Activated T-helper 2 cell treated with anti-CD3 and anti-CD28 coated beads, Interferon-gamma antibody, Interleukin-2, Interleukin-4, amounts not matched to agents 10 μg/mL and 5 μg/mL and 100 μg/mL, durations not matched to agents 14 hours and 24 hours and 36 hours (primary cell): ENCODE data around the gene MAP2K6. TPM values are rescaled to one million over a fixed set of nuclear protein-coding genes. Genes with fewer than 3 reads are reported as not detected.

Experiments
- DNase-seq: peaks from one replicate; pipeline ENCODE4 v3.0.0; 2021; ENCODE audit warnings: low spot score
- H3K27ac Mint-ChIP-seq: one replicate; pipeline ENCODE4 v1.8.0; 2021; ENCODE audit warnings: mixed read lengths
- H3K27me3 Mint-ChIP-seq: one replicate; pipeline ENCODE4 v1.8.0; 2021; ENCODE audit warnings: low read depth, mixed read lengths
- H3K36me3 Mint-ChIP-seq: one replicate; pipeline ENCODE4 v1.8.0; 2021; ENCODE audit warnings: low read depth, mixed read lengths
- H3K4me1 Mint-ChIP-seq: one replicate; pipeline ENCODE4 v1.8.0; 2021; ENCODE audit warnings: low read depth, mixed read lengths
- H3K4me3 Mint-ChIP-seq: one replicate; pipeline ENCODE4 v1.8.0; 2021; ENCODE audit warnings: low read depth, mild to moderate bottlenecking, moderate library complexity, mixed read lengths
- H3K9me3 Mint-ChIP-seq: one replicate; pipeline ENCODE4 v1.8.0; 2021; ENCODE audit warnings: mixed read lengths
- intact Hi-C: fragments of 100-400 bp; cut with micrococcal nuclease; formaldehyde crosslinking; loops from one replicate; pipeline ENCODE4 v1.15.1; 2023
- total RNA-seq: library from RNA; stranded (reverse); gene quantifications from 2 replicates; pipeline ENCODE4 v1.2.3, GENCODE V29; 2022

Gene MAP2K6
- total RNA-seq, 1 donor from 2014 or later, result 3.1 TPM

- Mint-ChIP-seq H3K4me3 (no peak overlapping the region), H3K36me3 (peaks cover 8% of the 10 kb centered on the region), H3K4me1 (peaks cover 8% of the 10 kb centered on the region), H3K27ac (no peak overlapping the region), H3K9me3 (no peaks in the 10 kb centered on the region), H3K27me3 (no peaks in the 10 kb centered on the region)
- DNase-seq, result no peak
- intact Hi-C loops, result no loop called here
Measured at GRCh38 chr17:69540356-69540755, 125.9 kb downstream of the MAP2K6 start.

- DNase-seq, result no peak
- intact Hi-C loops, result no loop called here
- Mint-ChIP-seq H3K4me3 (no peak overlapping the region), H3K4me1 (no peaks in the 10 kb centered on the region), H3K27ac (no peak overlapping the region), H3K36me3 (no peaks in the 10 kb centered on the region), H3K9me3 (peaks cover 3% of the 10 kb centered on the region), H3K27me3 (no peaks in the 10 kb centered on the region)
Measured at GRCh38 chr17:69547230-69547629, 132.7 kb downstream of the MAP2K6 start.

- intact Hi-C loops, result no loop called here
- Mint-ChIP-seq H3K9me3 (peaks cover 3% of the 10 kb centered on the region), H3K36me3 (no peaks in the 10 kb centered on the region), H3K4me1 (no peaks in the 10 kb centered on the region), H3K27ac (no peak overlapping the region), H3K4me3 (no peak overlapping the region), H3K27me3 (no peaks in the 10 kb centered on the region)
- DNase-seq, result no peak
Measured at GRCh38 chr17:69547947-69548346, 133.4 kb downstream of the MAP2K6 start.

- intact Hi-C loops, result no loop called here
- H3K4me1 Mint-ChIP-seq, result no peaks in the 10 kb centered on the region
- H3K9me3 Mint-ChIP-seq, result peaks cover 3% of the 10 kb centered on the region
- DNase-seq, result no peak
- H3K4me3 Mint-ChIP-seq, result no peak overlapping the region
- H3K27me3 Mint-ChIP-seq, result no peaks in the 10 kb centered on the region
- no peaks in the 10 kb centered on the region for H3K36me3 Mint-ChIP-seq
- H3K27ac Mint-ChIP-seq, result no peak overlapping the region
Measured at GRCh38 chr17:69551212-69552010, 136.9 kb downstream of the MAP2K6 start.

- Mint-ChIP-seq H3K4me1 (no peaks in the 10 kb centered on the region), H3K4me3 (no peak overlapping the region), H3K36me3 (no peaks in the 10 kb centered on the region), H3K27me3 (no peaks in the 10 kb centered on the region), H3K27ac (no peak overlapping the region), H3K9me3 (peaks cover 3% of the 10 kb centered on the region)
- no peak for DNase-seq
- intact Hi-C loops, result no loop called here
Measured at GRCh38 chr17:69552986-69553667, 138.6 kb downstream of the MAP2K6 start.

- intact Hi-C loops, result no loop called here
- no peak for DNase-seq
- Mint-ChIP-seq H3K36me3 (no peaks in the 10 kb centered on the region), H3K27ac (no peak overlapping the region), H3K9me3 (peaks cover 3% of the 10 kb centered on the region), H3K4me1 (no peaks in the 10 kb centered on the region), H3K27me3 (no peaks in the 10 kb centered on the region), H3K4me3 (no peak overlapping the region)
Measured at GRCh38 chr17:69555056-69555455, 140.6 kb downstream of the MAP2K6 start.

GRCh38 chr17:69557339-69557738 lies 142.8 kb downstream of the MAP2K6 start:
- no peak overlapping the region for H3K4me3 Mint-ChIP-seq

GRCh38 chr17:69558796-69559195 lies 144.3 kb downstream of the MAP2K6 start:
- Mint-ChIP-seq H3K4me1 (no peaks in the 10 kb centered on the region), H3K36me3 (no peaks in the 10 kb centered on the region)
- intact Hi-C loops, result no loop called here

More at GRCh38 chr17:69557339-69557738, 142.8 kb downstream of the MAP2K6 start:
- Mint-ChIP-seq H3K9me3 (no peaks in the 10 kb centered on the region), H3K27me3 (no peaks in the 10 kb centered on the region), H3K4me1 (no peaks in the 10 kb centered on the region), H3K27ac (no peak overlapping the region), H3K36me3 (no peaks in the 10 kb centered on the region)
- intact Hi-C loops, result no loop called here
- DNase-seq, result no peak

GRCh38 chr17:69560987-69561441 lies 146.5 kb downstream of the MAP2K6 start:
- no peaks in the 10 kb centered on the region for H3K36me3 Mint-ChIP-seq
- intact Hi-C loops, result loop anchor here (10.0 kb wide), 1 partner anchor 994 kb away; no protein-coding TSS in a partner anchor
- no peaks in the 10 kb centered on the region for H3K27me3 Mint-ChIP-seq
- no peak overlapping the region for H3K27ac Mint-ChIP-seq
- no peaks in the 10 kb centered on the region for H3K9me3 Mint-ChIP-seq
- H3K4me3 Mint-ChIP-seq, result no peak overlapping the region
- no peak for DNase-seq
- H3K4me1 Mint-ChIP-seq, result no peaks in the 10 kb centered on the region

More at GRCh38 chr17:69558796-69559195, 144.3 kb downstream of the MAP2K6 start:
- no peaks in the 10 kb centered on the region for H3K27me3 Mint-ChIP-seq
- H3K27ac Mint-ChIP-seq, result no peak overlapping the region
- H3K4me3 Mint-ChIP-seq, result no peak overlapping the region
- no peaks in the 10 kb centered on the region for H3K9me3 Mint-ChIP-seq
- no peak for DNase-seq

GRCh38 chr17:69561462-69561861 lies 147.0 kb downstream of the MAP2K6 start:
- H3K4me3 Mint-ChIP-seq, result no peak overlapping the region
- H3K27me3 Mint-ChIP-seq, result no peaks in the 10 kb centered on the region
- no peaks in the 10 kb centered on the region for H3K4me1 Mint-ChIP-seq
- no peak overlapping the region for H3K27ac Mint-ChIP-seq
- no peak for DNase-seq
- H3K9me3 Mint-ChIP-seq, result no peaks in the 10 kb centered on the region
- intact Hi-C loops, result loop anchor here (10.0 kb wide), 1 partner anchor 993 kb away; no protein-coding TSS in a partner anchor
- H3K36me3 Mint-ChIP-seq, result no peaks in the 10 kb centered on the region

GRCh38 chr17:69565447-69565846 lies 150.9 kb downstream of the MAP2K6 start:
- no peak overlapping the region for H3K27ac Mint-ChIP-seq
- peaks cover 1% of the 10 kb centered on the region for H3K27me3 Mint-ChIP-seq
- H3K9me3 Mint-ChIP-seq, result no peaks in the 10 kb centered on the region
- peaks cover 3% of the 10 kb centered on the region for H3K4me1 Mint-ChIP-seq
- DNase-seq, result no peak
- H3K36me3 Mint-ChIP-seq, result no peaks in the 10 kb centered on the region
- no peak overlapping the region for H3K4me3 Mint-ChIP-seq
- intact Hi-C loops, result loop anchor here (5.0 to 10.0 kb wide), 2 partner anchors 602 to 989 kb away; partner anchors contain the start of gene KCNJ2

- no peak overlapping the region for H3K27ac Mint-ChIP-seq
- no peak for DNase-seq
- H3K27me3 Mint-ChIP-seq, result peaks cover 1% of the 10 kb centered on the region
- no peak overlapping the region for H3K4me3 Mint-ChIP-seq
- H3K36me3 Mint-ChIP-seq, result no peaks in the 10 kb centered on the region
- peaks cover 3% of the 10 kb centered on the region for H3K4me1 Mint-ChIP-seq
- no peaks in the 10 kb centered on the region for H3K9me3 Mint-ChIP-seq
- intact Hi-C loops, result loop anchor here (5.0 to 10.0 kb wide), 2 partner anchors 600 to 988 kb away; partner anchors contain the start of gene KCNJ2
Measured at GRCh38 chr17:69567130-69567529, 152.6 kb downstream of the MAP2K6 start.

- intact Hi-C loops, result no loop called here
- no peaks in the 10 kb centered on the region for H3K9me3 Mint-ChIP-seq
Measured at GRCh38 chr17:69572747-69573146, 158.2 kb downstream of the MAP2K6 start.

More at GRCh38 chr17:69572747-69573146, 158.2 kb downstream of the MAP2K6 start:
- Mint-ChIP-seq H3K36me3 (no peaks in the 10 kb centered on the region), H3K4me3 (no peak overlapping the region), H3K4me1 (peaks cover 5% of the 10 kb centered on the region), H3K27ac (no peak overlapping the region), H3K27me3 (peaks cover 7% of the 10 kb centered on the region)
- DNase-seq, result no peak
